GM12864 (cell line): Measurements from ENCODE around the gene SNTG2.
"Not testable (repeated sequence)": the region's sequence is repeated elsewhere in the genome, so short reads cannot be mapped to it uniquely, and the experiment has no call there.

Experiments used
- DNase-seq: peaks from one replicate; pipeline ENCODE4 v3.0.0-alpha.2; 2011; ENCODE audit warnings: low read depth
- H3K4me3 ChIP-seq: 2 replicates; pipeline ENCODE4 v1.5.1; 2011; ENCODE audit warnings: mild to moderate bottlenecking, low read depth, low read length, control low read depth
- TF ChIP-seq, protein P1 (sequence below): IDR thresholded peaks from 2 replicates; pipeline ENCODE4 v1.5.1; 2011; ENCODE audit warnings: low read depth, mild to moderate bottlenecking, moderate library complexity, low read length, control low read depth, inconsistent platforms; ENCODE audit errors: missing control alignments

SNTG2 gene

DNA sequence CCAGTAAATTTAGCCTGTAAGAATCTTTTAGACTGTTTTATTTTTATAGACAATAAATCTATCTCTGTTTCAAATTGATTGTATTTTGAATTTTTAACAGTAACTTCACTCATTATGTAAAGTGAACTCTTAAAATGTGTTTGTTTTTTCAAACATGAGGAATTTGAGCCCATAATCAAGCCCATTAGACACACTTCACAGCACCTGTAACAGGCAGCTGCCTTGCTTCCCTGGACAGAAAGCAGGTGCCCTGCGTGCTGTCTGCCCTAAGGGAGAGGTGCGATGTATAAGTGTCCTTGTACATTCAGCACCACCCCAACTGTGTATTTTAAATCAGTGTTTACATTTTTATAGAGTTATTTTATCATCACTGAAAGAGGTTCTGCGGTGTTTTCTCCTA is 276.1 kb downstream of the SNTG2 start:
- H3K4me3 ChIP-seq, result no peak overlapping the region
- no peak for DNase-seq
- TF ChIP-seq, protein P1, sequence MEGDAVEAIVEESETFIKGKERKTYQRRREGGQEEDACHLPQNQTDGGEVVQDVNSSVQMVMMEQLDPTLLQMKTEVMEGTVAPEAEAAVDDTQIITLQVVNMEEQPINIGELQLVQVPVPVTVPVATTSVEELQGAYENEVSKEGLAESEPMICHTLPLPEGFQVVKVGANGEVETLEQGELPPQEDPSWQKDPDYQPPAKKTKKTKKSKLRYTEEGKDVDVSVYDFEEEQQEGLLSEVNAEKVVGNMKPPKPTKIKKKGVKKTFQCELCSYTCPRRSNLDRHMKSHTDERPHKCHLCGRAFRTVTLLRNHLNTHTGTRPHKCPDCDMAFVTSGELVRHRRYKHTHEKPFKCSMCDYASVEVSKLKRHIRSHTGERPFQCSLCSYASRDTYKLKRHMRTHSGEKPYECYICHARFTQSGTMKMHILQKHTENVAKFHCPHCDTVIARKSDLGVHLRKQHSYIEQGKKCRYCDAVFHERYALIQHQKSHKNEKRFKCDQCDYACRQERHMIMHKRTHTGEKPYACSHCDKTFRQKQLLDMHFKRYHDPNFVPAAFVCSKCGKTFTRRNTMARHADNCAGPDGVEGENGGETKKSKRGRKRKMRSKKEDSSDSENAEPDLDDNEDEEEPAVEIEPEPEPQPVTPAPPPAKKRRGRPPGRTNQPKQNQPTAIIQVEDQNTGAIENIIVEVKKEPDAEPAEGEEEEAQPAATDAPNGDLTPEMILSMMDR, result no peak

DNA sequence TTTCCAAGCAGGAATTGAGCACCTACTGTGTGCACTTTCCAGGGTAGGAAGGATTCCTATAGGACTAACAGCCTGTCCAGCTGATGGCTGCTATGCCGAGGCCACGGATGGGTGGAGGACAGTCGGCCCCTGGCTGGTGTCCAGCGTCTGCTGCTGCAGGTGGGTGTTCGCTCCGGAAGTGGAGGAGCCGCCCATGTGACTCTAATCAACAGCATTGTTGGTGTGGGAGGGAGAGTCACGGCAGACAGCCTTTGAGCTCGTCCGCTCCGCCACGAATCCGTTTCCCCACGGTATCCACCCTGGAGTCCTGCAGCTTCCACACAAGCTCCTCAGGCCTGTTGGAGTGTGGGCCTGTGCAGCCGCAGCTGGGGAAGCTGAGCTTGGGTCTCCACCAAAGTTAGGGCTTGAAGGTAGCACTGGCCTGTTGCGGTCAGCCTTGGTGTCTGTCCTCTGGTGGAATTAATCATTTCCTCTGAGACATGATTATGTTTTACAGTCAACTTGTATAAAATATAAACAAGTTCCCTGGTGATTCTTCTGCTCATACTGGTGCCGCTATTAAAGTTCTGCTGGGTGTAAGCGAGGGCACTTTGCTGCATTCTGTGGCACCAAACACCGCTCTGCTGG is 276.7 kb downstream of the SNTG2 start:
- no peak overlapping the region for H3K4me3 ChIP-seq
- no peak for DNase-seq
- TF ChIP-seq, protein P1, result no peak

DNA sequence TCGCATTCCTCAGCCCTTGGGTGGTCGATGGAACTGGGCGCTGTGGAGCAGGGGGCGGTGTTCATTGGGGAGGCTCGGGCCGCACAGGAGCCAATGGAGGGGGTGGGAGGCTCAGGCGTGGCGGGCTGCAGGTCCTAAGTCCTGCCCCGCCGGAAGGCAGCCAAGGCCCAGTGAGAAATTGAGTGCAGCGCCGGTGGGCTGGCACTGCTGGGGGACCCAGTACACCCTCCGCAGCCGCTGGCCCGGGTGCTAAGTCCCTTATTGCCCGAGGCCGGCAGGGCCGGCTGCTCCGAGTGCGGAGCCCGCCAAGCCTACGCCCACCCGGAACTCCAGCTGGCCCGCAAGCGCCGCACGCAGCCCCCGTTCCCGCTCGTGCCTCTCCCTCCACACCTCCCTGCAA is 278.9 kb downstream of the SNTG2 start:
- H3K4me3 ChIP-seq, DNase-seq: not testable (repeated sequence)

DNA sequence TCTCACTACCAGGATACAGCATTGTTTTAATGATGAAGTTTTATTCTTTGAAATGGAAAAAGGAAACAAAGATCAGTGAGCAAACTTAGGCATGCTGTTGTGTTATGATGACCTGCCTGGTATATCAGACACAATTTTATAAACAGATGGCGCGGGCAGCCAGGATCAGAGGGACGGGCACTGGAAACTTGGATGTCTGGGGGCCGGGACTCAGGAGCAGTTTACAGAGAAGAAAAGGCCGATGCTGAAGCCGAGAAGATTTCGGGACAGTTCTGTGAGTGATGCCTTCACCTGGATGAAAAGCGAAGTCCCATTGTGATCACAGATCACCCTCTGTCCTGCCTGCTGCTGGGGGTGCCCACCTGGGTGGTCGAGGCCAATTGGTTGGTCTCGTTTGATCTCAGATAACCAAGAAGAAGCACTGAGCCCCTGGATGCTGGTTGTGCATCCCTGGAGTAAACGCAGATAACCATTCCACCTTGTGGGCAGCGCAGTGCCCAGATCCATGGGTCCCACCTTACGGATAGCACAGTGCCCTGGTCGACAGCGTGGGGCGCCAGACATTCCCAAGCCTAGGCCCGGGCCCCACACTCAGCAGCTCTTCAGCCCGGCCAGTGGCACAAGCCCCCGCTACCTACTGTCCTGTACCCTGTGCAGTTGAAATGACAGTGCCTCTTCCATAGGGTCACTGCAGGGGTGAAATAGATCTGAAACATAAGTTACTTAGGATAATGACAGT is 279.7 kb downstream of the SNTG2 start:
- DNase-seq, result no peak
- TF ChIP-seq, protein P1, result no peak
- no peak overlapping the region for H3K4me3 ChIP-seq

DNA sequence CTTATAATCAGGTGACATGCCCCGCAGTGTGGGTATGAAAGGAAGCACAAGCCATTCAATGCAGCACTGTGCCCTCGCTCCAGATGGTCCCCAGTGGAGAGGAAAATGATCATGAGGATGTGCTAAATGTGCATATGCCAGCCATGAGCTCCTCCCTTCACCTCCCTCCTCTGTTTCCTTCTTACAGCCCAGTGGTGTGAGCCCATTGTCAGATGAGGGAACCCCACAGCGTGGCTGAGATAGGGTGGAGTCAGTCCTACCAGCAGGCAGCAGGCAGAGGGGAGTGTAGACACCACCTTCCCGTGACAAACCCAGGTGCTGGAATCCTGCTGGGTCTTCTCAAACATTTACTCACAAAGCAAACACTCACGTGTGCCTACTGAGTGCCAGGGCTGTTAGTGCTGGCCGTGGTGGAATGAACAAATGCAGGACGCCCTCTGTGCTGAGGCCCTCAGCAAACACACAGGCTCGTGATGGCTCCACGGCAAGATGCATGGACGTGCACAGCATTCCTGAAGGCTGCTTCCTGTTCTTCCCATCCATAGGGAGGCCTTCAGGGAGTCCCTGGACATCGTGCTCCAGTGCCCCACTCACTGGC is 280.9 kb downstream of the SNTG2 start:
- no peak for DNase-seq
- TF ChIP-seq, protein P1, result no peak
- no peak overlapping the region for H3K4me3 ChIP-seq

DNA sequence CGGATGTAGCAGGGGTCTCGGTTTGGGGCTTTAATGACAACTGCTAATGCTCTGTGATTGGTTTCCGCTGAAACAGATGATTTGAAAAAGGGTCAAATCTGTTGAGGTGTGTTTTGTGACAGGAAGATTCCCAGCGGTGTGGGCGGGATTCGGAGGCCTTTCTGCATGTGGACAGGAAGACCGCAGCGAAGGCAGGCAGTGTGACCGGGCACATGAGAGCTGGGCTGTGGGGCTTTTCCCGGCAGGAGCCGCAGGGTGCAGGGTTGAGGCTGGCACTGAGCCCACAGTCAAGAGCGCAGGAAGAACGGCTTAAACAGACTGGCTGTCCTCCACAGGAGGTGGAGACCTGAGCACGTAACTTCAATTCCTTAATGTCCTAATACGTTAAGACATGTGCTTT is 282.6 kb downstream of the SNTG2 start:
- DNase-seq, result no peak
- H3K4me3 ChIP-seq, result no peak overlapping the region
- TF ChIP-seq, protein P1, result no peak

DNA sequence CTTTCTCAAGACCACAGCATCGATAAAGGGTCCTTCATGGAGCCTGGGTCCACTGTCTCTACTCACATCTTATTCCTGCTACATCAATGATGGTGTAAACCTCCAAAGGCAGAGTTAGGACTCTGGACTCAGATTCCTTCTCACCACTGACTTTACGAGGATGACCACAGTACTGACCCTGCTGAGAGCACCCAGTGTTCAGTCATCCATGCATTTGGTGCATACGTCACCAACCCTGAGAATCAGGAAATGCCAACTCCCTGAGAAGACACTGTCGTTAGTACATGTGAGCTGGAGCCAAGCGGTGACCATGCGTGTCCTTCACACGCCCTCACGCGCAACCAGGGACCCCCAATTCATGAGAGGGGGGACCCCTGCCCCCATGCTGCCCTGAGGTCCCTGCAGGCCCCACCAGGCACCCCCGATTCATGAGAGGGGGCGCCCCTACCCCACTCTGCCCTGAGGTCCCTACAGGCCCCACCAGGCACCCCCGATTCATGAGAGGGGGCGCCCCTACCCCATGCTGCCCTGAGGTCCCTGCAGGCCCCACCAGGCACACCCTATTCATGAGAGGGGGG is 284.2 kb downstream of the SNTG2 start:
- DNase-seq, result no peak
- TF ChIP-seq, protein P1, result no peak
- H3K4me3 ChIP-seq, result no peak overlapping the region
